OCI-LY3 (cell line): ENCODE data around the gene UPP1.

Experiments
- H2AFZ ChIP-seq: fragments of 200-600, 300-600 bp; shearing (Covaris generic); 2 replicates; pipeline ENCODE4 v1.6.0; 2014; ENCODE audit warnings: antibody characterized with exemption, low read depth, low read length
- H3K27ac ChIP-seq: fragments of 200-600, 300-600 bp; sonication (generic); 2 replicates; pipeline ENCODE4 v1.5.1; 2014; ENCODE audit warnings: mild to moderate bottlenecking, low read length, moderate library complexity, mixed read lengths
- H3K27me3 ChIP-seq: fragments of 200-600, 300-600 bp; sonication (generic); 2 replicates; pipeline ENCODE4 v1.6.1; 2014; ENCODE audit warnings: low read depth, low read length, mixed read lengths
- H3K36me3 ChIP-seq: fragments of 200-600, 300-600 bp; sonication (generic); replicated peaks from 2 replicates; pipeline ENCODE3; 2014; ENCODE audit warnings: low read depth, low read length, mixed read lengths
- H3K4me1 ChIP-seq: fragments of 300-600, 200-600 bp; sonication (generic); 2 replicates; pipeline ENCODE4 v1.6.1; 2014; ENCODE audit warnings: low read length, mixed read lengths
- H3K4me2 ChIP-seq: fragments of 200-600, 300-600 bp; sonication (generic); 2 replicates; pipeline ENCODE4 v1.6.1; 2014; ENCODE audit warnings: low read length, mixed read lengths
- H3K4me3 ChIP-seq: fragments of 300-600, 200-600 bp; sonication (generic); 2 replicates; pipeline ENCODE4 v1.5.1; 2014; ENCODE audit warnings: antibody characterized with exemption, mild to moderate bottlenecking, low read length, moderate library complexity
- H3K79me2 ChIP-seq: fragments of 300-600, 200-600 bp; shearing (Covaris generic); 2 replicates; pipeline ENCODE4 v1.6.1; 2014; ENCODE audit warnings: mild to moderate bottlenecking, low read length, mixed read lengths
- H3K9ac ChIP-seq: fragments of 300-600, 200-600 bp; shearing (Covaris generic); 2 replicates; pipeline ENCODE4 v1.6.0; 2014; ENCODE audit warnings: mild to moderate bottlenecking, low read length, moderate library complexity
- H3K9me3 ChIP-seq: fragments of 200-600, 300-600 bp; shearing (Covaris generic); 2 replicates; pipeline ENCODE4 v1.6.1; 2014; ENCODE audit warnings: low read length, mixed read lengths; ENCODE audit not compliant: insufficient read depth
- H4K20me1 ChIP-seq: fragments of 200-600, 300-600 bp; sonication (generic); 2 replicates; pipeline ENCODE4 v1.6.1; 2016; ENCODE audit warnings: low read length, mixed read lengths; ENCODE audit not compliant: insufficient read depth
- CTCF ChIP-seq: fragments of 200-600, 300-600 bp; sonication (generic); IDR thresholded peaks from 2 replicates; pipeline ENCODE4 v1.5.1; 2014; ENCODE audit warnings: antibody characterized with exemption, low read length, low read depth
- EZH2phosphoT487 ChIP-seq: fragments of 200-600 bp; shearing (Covaris generic); IDR thresholded peaks from 2 replicates; pipeline ENCODE4 v1.6.1; 2018; ENCODE audit warnings: antibody characterized with exemption, mixed run types, low read depth

The UPP1 gene

GRCh38 chr7:48059706-48060105 is 29.4 kb upstream of the UPP1 start:
- Histone ChIP-seq H4K20me1 (no peaks in the 10 kb centered on the region), H3K4me3 (no peak overlapping the region), H3K79me2 (no peaks in the 10 kb centered on the region), H3K36me3 (no peaks in the 10 kb centered on the region), H2AFZ (no peak overlapping the region), H3K27ac (no peak overlapping the region), H3K4me1 (peaks cover 6% of the 10 kb centered on the region), H3K27me3 (peaks cover 14% of the 10 kb centered on the region; the same call in 1 of the 2 replicates), H3K9ac (no peak overlapping the region), H3K4me2 (no peak overlapping the region), H3K9me3 (peaks cover 3% of the 10 kb centered on the region; the same call in 1 of the 2 replicates)
- TF ChIP-seq CTCF, result no peak
- TF ChIP-seq EZH2phosphoT487, result no peak

- Histone ChIP-seq H3K9ac (no peak overlapping the region), H3K4me2 (no peak overlapping the region), H3K27me3 (peaks cover 24% of the 10 kb centered on the region; the same call in 1 of the 2 replicates), H3K4me3 (no peak overlapping the region), H4K20me1 (no peaks in the 10 kb centered on the region), H3K4me1 (peaks cover 3% of the 10 kb centered on the region), H3K27ac (no peak overlapping the region), H3K79me2 (no peaks in the 10 kb centered on the region), H3K36me3 (no peaks in the 10 kb centered on the region), H3K9me3 (no peaks in the 10 kb centered on the region), H2AFZ (no peak overlapping the region)
- no peak for TF ChIP-seq EZH2phosphoT487
- TF ChIP-seq CTCF, result no peak
Observed at GRCh38 chr7:48063985-48064384, 25.1 kb upstream of the UPP1 start.

- TF ChIP-seq EZH2phosphoT487, result no peak
- no peak for TF ChIP-seq CTCF
- no peak overlapping the region for H3K4me2 ChIP-seq
- no peak overlapping the region for H3K27ac ChIP-seq
- peaks cover 27% of the 10 kb centered on the region; the same call in 1 of the 2 replicates for H3K27me3 ChIP-seq
- no peaks in the 10 kb centered on the region for H4K20me1 ChIP-seq
- no peaks in the 10 kb centered on the region for H3K4me1 ChIP-seq
- no peaks in the 10 kb centered on the region for H3K9me3 ChIP-seq
- no peak overlapping the region for H2AFZ ChIP-seq
- H3K79me2 ChIP-seq, result no peaks in the 10 kb centered on the region
- H3K4me3 ChIP-seq, result no peak overlapping the region
- no peak overlapping the region for H3K9ac ChIP-seq
- H3K36me3 ChIP-seq, result no peaks in the 10 kb centered on the region
Observed at GRCh38 chr7:48067475-48067874, 21.6 kb upstream of the UPP1 start.

GRCh38 chr7:48074204-48074654 is 14.8 kb upstream of the UPP1 start:
- TF ChIP-seq EZH2phosphoT487 (no peak), CTCF (no peak)
- H2AFZ ChIP-seq, result no peak overlapping the region
- no peaks in the 10 kb centered on the region for H4K20me1 ChIP-seq
- H3K79me2 ChIP-seq, result no peaks in the 10 kb centered on the region
- no peak overlapping the region for H3K4me2 ChIP-seq
- H3K27ac ChIP-seq, result no peak overlapping the region
- H3K4me1 ChIP-seq, result no peaks in the 10 kb centered on the region
- no peak overlapping the region for H3K9ac ChIP-seq
- H3K9me3 ChIP-seq, result no peaks in the 10 kb centered on the region
- no peaks in the 10 kb centered on the region for H3K36me3 ChIP-seq
- H3K4me3 ChIP-seq, result no peak overlapping the region
- H3K27me3 ChIP-seq, result peaks cover 19% of the 10 kb centered on the region
